Kidney epithelial cell (primary cell): ENCODE results near the gene RETREG2. TPM values are rescaled to one million over a fixed set of nuclear protein-coding genes. Genes with fewer than 3 reads are reported as not detected.

Source experiments
- DNase-seq: peaks from one replicate; pipeline ENCODE4 v3.0.0-alpha.2; 2010; ENCODE audit warnings: low read depth
- H3K27me3 ChIP-seq: 2 replicates; pipeline ENCODE4 v1.6.0; 2011; ENCODE audit warnings: low read length; ENCODE audit not compliant: control insufficient read depth, insufficient read depth
- H3K36me3 ChIP-seq: 2 replicates; pipeline ENCODE4 v1.5.1; 2011; ENCODE audit warnings: low read length; ENCODE audit not compliant: control insufficient read depth, insufficient read depth
- H3K4me3 ChIP-seq: 2 replicates; pipeline ENCODE4 v1.5.1; 2011; ENCODE audit warnings: low read depth, mild to moderate bottlenecking, control low read depth, low read length
- CTCF ChIP-seq: IDR thresholded peaks from 2 replicates; pipeline ENCODE4 v1.5.1; 2011; ENCODE audit warnings: mild to moderate bottlenecking, moderate library complexity, low read length, control low read depth, inconsistent platforms; ENCODE audit not compliant: insufficient read depth, poor library complexity, severe bottlenecking
- total RNA-seq: library from RNA; depleted of rRNA; stranded (reverse); fragments of >200 nt; gene quantifications from 2 replicates; pipeline ENCODE4 v1.2.3, GENCODE V29; 2015

Gene RETREG2
- total RNA-seq, 1 donor from 2014 or later = 111 TPM

- Histone ChIP-seq H3K27me3 (no peaks in the 10 kb centered on the region), H3K36me3 (peaks cover 2% of the 10 kb centered on the region), H3K4me3 (no peak overlapping the region)
- no peak for TF ChIP-seq CTCF
- no peak for DNase-seq
Measured at GRCh38 chr2:219181531-219181930, 3.5 kb downstream of the RETREG2 start.

GRCh38 chr2:219182331-219183150 lies 4.5 kb downstream of the RETREG2 start:
- Histone ChIP-seq H3K4me3 (no peak overlapping the region), H3K36me3 (peaks cover 2% of the 10 kb centered on the region), H3K27me3 (no peaks in the 10 kb centered on the region)
- DNase-seq = no peak
- TF ChIP-seq CTCF = no peak

GRCh38 chr2:219183151-219183772 lies 5.2 kb downstream of the RETREG2 start:
- DNase-seq = no peak
- TF ChIP-seq CTCF = no peak
- Histone ChIP-seq H3K4me3 (no peak overlapping the region), H3K27me3 (no peaks in the 10 kb centered on the region), H3K36me3 (peaks cover 2% of the 10 kb centered on the region)

- TF ChIP-seq CTCF = no peak
- DNase-seq = no peak
- H3K4me3 ChIP-seq = no peak overlapping the region
- peaks cover 2% of the 10 kb centered on the region for H3K36me3 ChIP-seq
- H3K27me3 ChIP-seq = no peaks in the 10 kb centered on the region
Measured at GRCh38 chr2:219184121-219184520, 6.0 kb downstream of the RETREG2 start.

GRCh38 chr2:219186754-219187456 lies 8.8 kb downstream of the RETREG2 start:
- Histone ChIP-seq H3K27me3 (no peaks in the 10 kb centered on the region), H3K36me3 (peaks cover 2% of the 10 kb centered on the region), H3K4me3 (no peak overlapping the region)
- TF ChIP-seq CTCF = no peak
- no peak for DNase-seq
